Panc1 (cell line): ENCODE measurements around the gene DEPDC5.

Experiments used
- CTCF ChIP-seq: fragments of 450-650 bp; IDR thresholded peaks from 2 replicates; pipeline ENCODE4 v1.5.1; 2017; ENCODE audit warnings: mild to moderate bottlenecking
- POLR2AphosphoS5 ChIP-seq: IDR thresholded peaks from 2 replicates; pipeline ENCODE4 v1.6.1; 2012; ENCODE audit warnings: mild to moderate bottlenecking, low read depth, low read length, moderate library complexity
- REST ChIP-seq, 2 experiments: IDR thresholded peaks; 2 replicates each; pipeline ENCODE4 v1.6.1; 2011 to 2012; ENCODE audit warnings: low read depth in 2 of 2, control low read depth in 1 of 2, low read length in 1 of 2, mild to moderate bottlenecking in 1 of 2, moderate library complexity in 1 of 2; ENCODE audit not compliant: insufficient read depth in 1 of 2

- TF ChIP-seq CTCF (no peak), POLR2AphosphoS5 (no peak), REST (IDR thresholded peaks at IDR 0.05; ENCODE audit: insufficient read depth in 1 of 2, low read depth in 2 of 2, low read length in 1 of 2) (no peak)
Observed at GRCh38 chr22:31843526-31843925, 89.7 kb downstream of the DEPDC5 start.
